Sigmoid colon (tissue), 7 donors: ENCODE measurements around the gene NHLRC4. TPM values are rescaled to one million over a fixed set of nuclear protein-coding genes. Genes with fewer than 3 reads are reported as not detected.

Experiments used
- DNase-seq: peaks from one replicate; pipeline ENCODE4 v3.0.0-alpha.2; 2019
- H3K27ac ChIP-seq, 4 donors: fragments of 200-600 bp; sonication (generic); one replicate each; pipeline ENCODE4 v1.5.1; 2016 to 2019; ENCODE audit warnings: mild to moderate bottlenecking in 1 of 4
- H3K27me3 ChIP-seq, 3 donors: fragments of 200-600 bp; sonication (generic); one replicate each; pipeline ENCODE4 v1.5.1; 2019; ENCODE audit warnings: mild to moderate bottlenecking in 1 of 3
- H3K36me3 ChIP-seq, 4 donors: fragments of 200-600 bp; sonication (generic); one replicate each; pipeline ENCODE4 v1.5.1; 2016 to 2019
- H3K4me1 ChIP-seq, 4 donors: fragments of 200-600 bp; sonication (generic); one replicate each; pipeline ENCODE4 v1.5.1; 2017 to 2019
- H3K4me3 ChIP-seq, 4 donors: fragments of 200-600 bp; sonication (generic); one replicate each; pipeline ENCODE4 v1.5.1; 2017 to 2019; ENCODE audit warnings: mild to moderate bottlenecking in 2 of 4, moderate library complexity in 1 of 4
- H3K9me3 ChIP-seq, 4 donors: fragments of 200-600 bp in 3 of 4; sonication (generic) in 3 of 4; one replicate each; pipeline versions ENCODE4 v1.5.1 to v1.6.1; 2013 to 2019
- EP300 ChIP-seq, 4 donors: sonication (generic); formaldehyde crosslinking; IDR thresholded peaks; one replicate each; pipeline ENCODE4 v1.6.1; 2017; ENCODE audit warnings: antibody characterized with exemption in 4 of 4
- POLR2A ChIP-seq, 2 donors: fragments of 450-650 bp; IDR thresholded peaks; one replicate each; pipeline ENCODE4 v1.6.1; 2016; ENCODE audit warnings: antibody characterized with exemption in 2 of 2, mild to moderate bottlenecking in 2 of 2, moderate library complexity in 2 of 2
- POLR2AphosphoS5 ChIP-seq, 4 donors: sonication (generic); formaldehyde crosslinking; IDR thresholded peaks; one replicate each; pipeline ENCODE4 v1.6.1; 2017; ENCODE audit warnings: antibody characterized with exemption in 4 of 4
- WGBS, 2 donors: extraction: QIAGEN DNeasy Blood & Tissue Kit; methylation state at CpG; one replicate each; pipeline ENCODE4 v1.1.7; 2013; 5-methylcytosine and 5-hydroxymethylcytosine counted together
- intact Hi-C: fragments of 100-400 bp; cut with DNase I; formaldehyde crosslinking; loops from one replicate; pipeline ENCODE4 v1.15.1; 2023
- polyA plus RNA-seq, 3 donors: library from polyadenylated mRNA; stranded (reverse); fragments of 200-250 nt; gene quantifications; one replicate each; pipeline ENCODE4 v1.2.3, GENCODE V29; 2013
- total RNA-seq, 4 donors: library from RNA; depleted of rRNA; stranded (reverse); fragments of >200 nt; gene quantifications; one replicate each; pipeline ENCODE4 v1.1.0, GENCODE V29; 2016
- TF ChIP-seq, protein P1 (sequence below), 4 experiments: fragments of 450-650 bp in 3 of 4; fragments of 200-600 bp in 1 of 4; IDR thresholded peaks; one replicate each; pipeline ENCODE4 v1.5.1; 2016 to 2019; ENCODE audit warnings: antibody characterized with exemption in 4 of 4, mild to moderate bottlenecking in 3 of 4, moderate library complexity in 2 of 4
- donor health status: healthy with polysubstance abuse.
- donor health status: Bipolar disorder and iron deficiency.
- donor health status: healthy.

The NHLRC4 gene
- total and polyA plus RNA-seq, 7 donors: 0.60 to 4.2 (median 1.5) TPM

DNA sequence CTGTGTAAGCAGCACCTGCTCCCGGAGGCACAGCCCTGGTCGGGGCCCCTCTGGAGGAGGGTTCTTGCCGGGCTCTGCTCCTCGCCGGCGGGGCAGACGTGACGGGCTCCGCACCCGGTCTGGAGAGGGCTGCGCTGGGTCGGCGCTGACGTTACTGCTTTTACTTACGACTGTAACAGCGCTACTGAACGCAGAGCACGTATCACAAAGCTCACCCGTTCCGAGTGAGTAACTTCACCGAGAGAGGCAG lies 21.8 kb downstream of the NHLRC4 start:
- Histone ChIP-seq H3K9me3 (no peaks in the 10 kb centered on the region), H3K4me1 (peaks cover 0 to 45% (median 41%) of the 10 kb centered on the region in 4 donors), H3K27me3 (peaks cover 0 to 7% (median 3%) of the 10 kb centered on the region in 3 donors), H3K27ac (peak overlapping the region; percentile 95 to 99 (median 96)), H3K4me3 (peak overlapping the region; percentile 62 to 97 (median 82)), H3K36me3 (no peaks in the 10 kb centered on the region)
- WGBS, 2 donors: 0% methylated on average over 21 of the region's 21 CpGs
- DNase-seq: no peak
- TF ChIP-seq EP300 (IDR thresholded peaks at IDR 0.05): no peak
- no peak for TF ChIP-seq POLR2AphosphoS5 (IDR thresholded peaks at IDR 0.05)
- TF ChIP-seq, protein P1, sequence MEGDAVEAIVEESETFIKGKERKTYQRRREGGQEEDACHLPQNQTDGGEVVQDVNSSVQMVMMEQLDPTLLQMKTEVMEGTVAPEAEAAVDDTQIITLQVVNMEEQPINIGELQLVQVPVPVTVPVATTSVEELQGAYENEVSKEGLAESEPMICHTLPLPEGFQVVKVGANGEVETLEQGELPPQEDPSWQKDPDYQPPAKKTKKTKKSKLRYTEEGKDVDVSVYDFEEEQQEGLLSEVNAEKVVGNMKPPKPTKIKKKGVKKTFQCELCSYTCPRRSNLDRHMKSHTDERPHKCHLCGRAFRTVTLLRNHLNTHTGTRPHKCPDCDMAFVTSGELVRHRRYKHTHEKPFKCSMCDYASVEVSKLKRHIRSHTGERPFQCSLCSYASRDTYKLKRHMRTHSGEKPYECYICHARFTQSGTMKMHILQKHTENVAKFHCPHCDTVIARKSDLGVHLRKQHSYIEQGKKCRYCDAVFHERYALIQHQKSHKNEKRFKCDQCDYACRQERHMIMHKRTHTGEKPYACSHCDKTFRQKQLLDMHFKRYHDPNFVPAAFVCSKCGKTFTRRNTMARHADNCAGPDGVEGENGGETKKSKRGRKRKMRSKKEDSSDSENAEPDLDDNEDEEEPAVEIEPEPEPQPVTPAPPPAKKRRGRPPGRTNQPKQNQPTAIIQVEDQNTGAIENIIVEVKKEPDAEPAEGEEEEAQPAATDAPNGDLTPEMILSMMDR (IDR thresholded peaks at IDR 0.05): no peak
- no peak for TF ChIP-seq POLR2A (IDR thresholded peaks at IDR 0.05)
- intact Hi-C loops: loop anchor here (2.0 kb wide), 2 partner anchors 48 to 72 kb away; partner anchors contain the start of gene METTL26

DNA sequence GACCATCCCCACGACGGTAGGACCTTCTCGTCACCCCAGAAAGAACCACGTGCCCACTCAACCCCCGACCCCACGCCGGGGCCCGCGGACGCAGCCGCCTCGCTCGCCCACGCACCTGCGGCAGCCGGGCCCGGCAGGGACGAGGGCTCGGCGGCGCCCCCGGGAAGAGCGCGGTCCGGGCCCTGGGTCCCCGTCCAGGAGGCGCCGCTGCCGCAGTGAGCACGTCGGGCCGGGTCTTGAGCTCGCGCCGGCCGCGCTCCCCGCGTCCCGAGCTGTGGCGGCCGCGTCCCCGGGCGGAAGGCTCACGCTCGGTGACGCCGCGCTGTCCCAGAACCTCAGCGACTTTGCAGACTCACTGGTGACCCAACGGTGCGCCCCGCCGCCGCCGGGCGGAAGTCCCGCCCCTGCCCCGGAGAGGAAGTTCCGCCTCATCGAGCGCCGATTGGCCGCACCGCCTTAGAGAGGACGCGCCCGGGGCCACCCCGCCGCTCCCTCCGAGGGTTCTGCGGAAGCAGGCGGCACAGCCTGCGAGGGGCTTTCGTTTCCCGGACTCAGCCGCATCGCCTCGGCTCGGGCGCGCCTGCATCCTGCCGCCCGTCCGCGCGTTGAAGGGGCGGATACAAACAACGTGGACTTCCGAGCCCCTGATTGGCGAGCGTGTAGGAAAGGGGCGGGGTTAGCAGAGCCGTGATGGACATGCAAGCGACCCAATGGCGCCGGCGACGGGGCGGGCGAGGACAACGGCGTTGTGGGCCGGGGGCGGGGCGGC lies 22.3 kb downstream of the NHLRC4 start:
- peak; percentile 98 for DNase-seq
- TF ChIP-seq EP300 (IDR thresholded peaks at IDR 0.05): no peak
- peak; percentile 57 to 68 for TF ChIP-seq POLR2A (IDR thresholded peaks at IDR 0.05)
- TF ChIP-seq POLR2AphosphoS5 (IDR thresholded peaks at IDR 0.05): peak; percentile 84 to 93 (median 88)
- TF ChIP-seq, protein P1 (IDR thresholded peaks at IDR 0.05): no peak
- peaks cover 0 to 45% (median 42%) of the 10 kb centered on the region in 4 donors for H3K4me1 ChIP-seq
- H3K4me3 ChIP-seq: peak overlapping the region; percentile 62 to 97 (median 82)
- peaks cover 0 to 7% (median 3%) of the 10 kb centered on the region in 3 donors for H3K27me3 ChIP-seq
- H3K27ac ChIP-seq: peak overlapping the region; percentile 95 to 99 (median 96)
- H3K9me3 ChIP-seq: no peaks in the 10 kb centered on the region
- intact Hi-C loops: loop anchor here (1.0 to 2.0 kb wide), 4 partner anchors 19 to 91 kb away; partner anchors contain the start of genes METTL26 and STUB1
- 1% methylated on average over 107 of the region's 107 CpGs for WGBS, 2 donors
- peaks cover 0 to 4% (median 0%) of the 10 kb centered on the region in 4 donors for H3K36me3 ChIP-seq

DNA sequence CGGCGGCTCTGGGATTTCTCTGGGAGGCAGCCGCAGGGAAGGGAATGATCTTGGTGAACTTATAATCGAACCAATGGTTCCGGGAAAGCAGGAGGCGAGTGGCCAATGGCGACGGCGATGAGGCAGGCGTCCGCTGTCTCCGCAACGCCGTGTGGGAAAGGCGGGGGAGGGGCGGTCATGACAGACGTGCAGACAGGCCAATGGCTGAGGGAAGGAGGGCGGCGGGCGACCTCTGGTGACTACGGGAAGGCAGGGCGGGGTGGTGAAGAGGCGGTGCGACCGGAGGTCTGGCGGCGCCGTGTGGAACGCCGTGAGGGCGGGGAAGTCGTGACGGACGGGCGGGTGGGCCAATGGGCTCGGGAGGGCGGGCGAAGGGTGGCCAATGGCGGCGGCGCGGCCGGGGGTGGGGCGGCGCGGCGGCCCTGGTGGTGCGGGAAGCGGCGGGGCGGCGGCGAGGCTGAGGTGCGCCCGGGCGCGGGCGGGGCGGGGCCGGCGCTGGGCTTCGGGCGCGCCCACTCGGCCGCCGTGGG lies 22.9 kb downstream of the NHLRC4 start, which contains the start of gene RAB40C:
Gene RAB40C, plus strand, starts transcription at position 409 of the 530 bp plus-strand sequence. CDS start 226 bp downstream, outside the sequence.
- H3K27ac ChIP-seq: peak within 1 kb of the TSS; percentile 95 to 99 (median 96)
- peak; percentile 100 for DNase-seq
- H3K36me3 ChIP-seq: peaks cover 0 to 4% (median 0%) of the 10 kb centered on the region in 4 donors
- intact Hi-C loops: loop anchor here (1.0 to 2.0 kb wide), 4 partner anchors 19 to 91 kb away; partner anchors contain the start of genes METTL26 and STUB1
- no peaks in the 10 kb centered on the region for H3K9me3 ChIP-seq
- H3K27me3 ChIP-seq: peaks cover 0 to 7% (median 3%) of the 10 kb centered on the region in 3 donors
- peak within 1 kb of the TSS; percentile 62 to 97 (median 90) for H3K4me3 ChIP-seq
- TF ChIP-seq POLR2AphosphoS5 (IDR thresholded peaks at IDR 0.05) (no peak), POLR2A (IDR thresholded peaks at IDR 0.05) (no peak), EP300 (IDR thresholded peaks at IDR 0.05) (no peak)
- TF ChIP-seq, protein P1 (IDR thresholded peaks at IDR 0.05): no peak
- 1% methylated on average over 67 of the region's 67 CpGs for WGBS, 2 donors
- peaks cover 0 to 45% (median 42%) of the 10 kb centered on the region in 4 donors for H3K4me1 ChIP-seq

- H3K4me3 ChIP-seq: peak overlapping the region; percentile 58 to 97 (median 74)
- intact Hi-C loops: no loop called here
- no peak for TF ChIP-seq EP300 (IDR thresholded peaks at IDR 0.05)
- TF ChIP-seq, protein P1 (IDR thresholded peaks at IDR 0.05): no peak
- TF ChIP-seq POLR2AphosphoS5 (IDR thresholded peaks at IDR 0.05): no peak
- TF ChIP-seq POLR2A (IDR thresholded peaks at IDR 0.05): no peak
- H3K27ac ChIP-seq: peak overlapping the region; percentile 85 to 95 (median 85)
- DNase-seq: peak; percentile 78
- WGBS, 2 donors: 0 to 1% methylated on average over 71 of the region's 71 CpGs
- peaks cover 0 to 4% (median 0%) of the 10 kb centered on the region in 4 donors for H3K36me3 ChIP-seq
- H3K9me3 ChIP-seq: no peaks in the 10 kb centered on the region
- H3K27me3 ChIP-seq: peaks cover 0 to 5% (median 2%) of the 10 kb centered on the region in 3 donors
- peaks cover 0 to 45% (median 42%) of the 10 kb centered on the region in 4 donors for H3K4me1 ChIP-seq
These were observed 23.5 kb downstream of the NHLRC4 start for GRCh38 chr16:590188-590814.
